H1 (cell line): ENCODE data around the gene PRMT6. TPM values are rescaled to one million over a fixed set of nuclear protein-coding genes. Genes with fewer than 3 reads are reported as not detected.

Experiments
- USF2 ChIP-seq: IDR thresholded peaks from 2 replicates; pipeline ENCODE4 v1.6.1; 2011; ENCODE audit warnings: low read length, improper control_type of control experiment
- polyA plus RNA-seq, 7 experiments: library from polyadenylated mRNA; depleted of rRNA in 3 of 7; stranded (reverse) in 5 of 7; unstranded in 2 of 7; fragments of >200 nt in 5 of 7; fragments of 200-250 nt in 2 of 7; gene quantifications; 1 replicate in 5 of 7; 2 replicates in 1 of 7; 4 replicates in 1 of 7; pipeline versions ENCODE4 v1.2.1 to v1.2.3, GENCODE V29; 2011 to 2013; ENCODE audit warnings: missing spikeins in 2 of 7, mixed read lengths in 2 of 7
- total RNA-seq: library from RNA; stranded (reverse); fragmentation: NEBNext Ultra II Directional; extraction: Animal tissue kit (Norgen Biotek cat#: 25700); gene quantifications from 2 replicates; pipeline ENCODE4 v1.2.1, GENCODE V29; 2021

Gene PRMT6
- total and polyA plus RNA-seq, 2 of the 8 experiments (the other 6 are each of a cell fraction or from before 2014, with no cell fraction given) = 23.6 to 38.2 TPM

- no peak for TF ChIP-seq USF2
Observed at GRCh38 chr1:107047602-107048001, 8.9 kb upstream of the PRMT6 start (continued).
